Measurements from ENCODE around the gene ATG12.
"Not testable (repeated sequence)": the region's sequence is repeated elsewhere in the genome, so short reads cannot be mapped to it uniquely, and the experiment has no call there.

ATG12 gene

DNA sequence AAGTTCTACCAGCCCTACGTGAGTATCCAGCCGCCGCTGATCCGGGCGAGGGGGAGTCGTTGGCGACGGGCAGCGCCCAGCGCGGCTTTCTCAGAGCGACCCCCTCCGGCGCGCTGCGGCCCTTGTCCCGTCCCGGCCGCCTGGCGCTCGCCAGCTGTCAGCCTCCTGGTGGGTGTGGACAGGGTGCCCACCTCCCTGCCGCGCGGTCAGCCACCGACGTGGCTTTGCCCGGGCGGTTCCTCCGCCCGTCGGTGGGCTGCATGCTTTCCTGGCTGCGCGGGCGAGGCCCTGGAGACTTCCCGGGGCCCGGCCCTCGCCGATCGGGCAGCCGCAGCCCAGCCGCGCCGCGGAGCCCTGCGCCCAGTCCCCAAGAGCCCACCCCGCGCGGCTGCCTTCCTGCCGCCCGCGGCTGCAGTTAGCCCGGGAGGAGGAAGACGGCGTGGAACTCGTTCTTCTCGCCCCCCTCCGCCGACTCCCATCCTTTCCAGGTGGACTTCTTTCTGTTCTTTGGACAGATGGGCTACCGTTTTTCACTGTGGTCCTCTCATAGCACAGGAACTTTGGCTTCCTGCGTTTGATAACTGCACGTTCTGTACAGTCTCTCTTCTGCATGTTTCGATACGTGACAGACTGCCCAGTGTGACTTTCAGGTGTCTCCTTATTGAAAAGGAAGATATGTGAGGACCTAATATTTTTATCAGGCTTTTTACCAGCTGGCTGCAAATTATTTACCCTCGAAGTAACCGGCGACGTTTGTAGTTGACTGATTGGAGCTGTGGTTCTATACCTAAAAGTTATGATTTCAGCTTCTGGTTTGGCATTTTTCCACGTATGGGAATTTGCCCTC, 947 bp upstream of the ATG12 start:
- no peak for DNase-seq

DNA sequence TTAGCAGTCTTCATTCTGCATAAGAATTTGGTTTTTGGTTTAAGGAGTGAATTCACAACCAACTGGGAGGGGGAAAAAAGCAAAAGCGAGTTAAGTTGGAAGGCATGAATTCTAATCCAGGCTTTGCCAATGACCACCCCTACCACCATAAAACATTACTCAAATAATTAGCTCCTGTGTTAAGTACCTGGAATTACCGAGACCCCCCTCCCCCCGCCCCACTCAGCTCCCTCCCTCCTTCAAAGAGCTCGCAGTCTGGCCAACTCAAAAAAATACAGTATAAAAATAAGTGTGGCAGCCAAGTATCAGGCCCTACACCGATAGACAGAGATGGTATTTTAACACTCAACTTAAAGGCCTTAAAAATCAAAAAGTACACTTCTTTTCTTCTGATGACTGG, 492 bp downstream of the ATG12 start:
- DNase-seq, result no peak

- DNase-seq, result peak; percentile 45
Observed at GRCh38 chr5:115838885-115839518, 2.4 kb downstream of the ATG12 start.

DNA sequence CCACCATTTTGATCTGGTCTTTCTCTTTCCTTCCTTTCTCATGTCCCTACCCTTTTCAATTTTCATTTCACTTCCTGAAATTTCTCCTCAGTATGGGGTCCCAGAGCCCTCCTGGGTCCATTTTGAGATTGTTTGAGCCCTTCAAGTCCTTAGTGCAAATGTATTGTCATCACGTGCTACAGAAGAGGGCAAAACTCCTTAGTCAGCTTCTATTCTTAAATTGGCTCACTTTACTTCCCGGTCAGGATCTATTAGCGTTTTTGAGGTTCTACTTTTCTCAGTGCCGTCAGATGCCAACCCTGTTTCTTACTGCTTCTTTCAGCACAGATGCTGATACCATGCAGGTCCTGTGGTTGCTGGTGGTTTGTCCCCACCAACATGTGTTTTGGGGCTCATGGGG, 5.9 kb downstream of the ATG12 start:
- DNase-seq, result no peak

GRCh38 chr5:115831163-115831768, 10.1 kb downstream of the ATG12 start:
- DNase-seq, result no peak

GRCh38 chr5:115829913-115830312, 11.5 kb downstream of the ATG12 start:
- no peak for DNase-seq

DNA sequence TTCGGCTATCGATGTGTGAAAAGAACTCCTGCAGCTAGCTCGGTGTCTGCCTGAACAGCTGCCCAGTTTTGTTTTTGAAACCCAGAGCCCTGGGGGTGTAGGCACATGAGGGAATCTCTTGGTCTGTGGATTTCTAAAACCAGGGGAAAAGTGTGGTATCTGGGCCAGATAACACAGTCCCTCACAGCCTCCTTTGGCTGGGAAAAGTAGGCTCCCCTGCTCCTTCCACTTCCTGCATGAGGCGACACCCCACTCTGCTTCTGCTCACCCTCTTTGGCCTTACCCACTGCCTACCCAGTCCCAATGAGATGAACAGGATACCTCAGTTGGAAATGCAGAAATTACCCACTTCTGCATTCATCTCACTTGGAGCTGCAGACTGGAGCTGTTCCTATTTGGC, 15.4 kb downstream of the ATG12 start:
- DNase-seq, result no peak

GRCh38 chr5:115824983-115825382, 16.4 kb downstream of the ATG12 start:
- not testable (repeated sequence) for DNase-seq

DNA sequence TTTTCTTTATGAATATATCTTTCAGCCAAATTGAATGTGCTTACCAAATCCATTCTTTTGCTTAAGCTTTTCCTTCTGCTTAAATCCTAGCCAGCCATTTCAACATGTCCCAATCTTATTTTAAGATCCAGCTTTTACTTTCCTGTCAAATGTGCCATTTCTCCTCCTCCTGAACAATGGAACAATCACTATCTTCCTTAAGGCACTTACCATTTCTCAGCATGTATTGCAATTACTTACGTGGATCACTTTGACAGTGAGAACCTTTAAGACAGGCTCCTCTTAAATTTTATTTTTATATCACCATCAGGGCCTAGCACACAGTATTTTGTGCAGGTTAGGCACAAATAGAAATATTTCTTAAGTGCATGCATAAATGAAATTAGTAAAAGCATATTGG, 20.5 kb downstream of the ATG12 start:
- no peak for DNase-seq

GRCh38 chr5:115818821-115819220, 22.5 kb downstream of the ATG12 start:
- no peak for DNase-seq

DNA sequence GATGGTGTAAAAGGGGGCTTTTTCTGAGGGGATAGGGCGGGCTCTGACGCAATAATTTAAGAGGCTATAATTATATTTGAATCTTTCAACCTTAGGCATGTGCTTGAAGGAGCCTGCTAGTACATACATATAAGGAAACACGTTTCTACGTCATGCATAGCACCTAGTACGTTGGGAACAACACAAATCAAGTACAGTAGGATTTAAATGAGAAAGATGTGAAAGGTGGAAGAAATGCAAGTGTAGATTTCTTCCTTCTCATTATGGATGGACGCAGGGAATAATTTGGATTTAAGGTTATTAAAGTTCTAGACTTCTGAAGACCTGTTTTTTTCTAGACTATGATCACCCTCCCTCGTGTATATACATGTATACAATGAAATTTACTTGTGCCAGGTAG, 24.0 kb downstream of the ATG12 start:
- DNase-seq, result no peak

GRCh38 chr5:115816226-115817081, 24.9 kb downstream of the ATG12 start, which contains the start of gene CDO1:
CDO1 (minus strand) TSS chr5:115816659; CDS start chr5:115816397, 262 bp downstream.
- DNase-seq, result peak; percentile 24

DNA sequence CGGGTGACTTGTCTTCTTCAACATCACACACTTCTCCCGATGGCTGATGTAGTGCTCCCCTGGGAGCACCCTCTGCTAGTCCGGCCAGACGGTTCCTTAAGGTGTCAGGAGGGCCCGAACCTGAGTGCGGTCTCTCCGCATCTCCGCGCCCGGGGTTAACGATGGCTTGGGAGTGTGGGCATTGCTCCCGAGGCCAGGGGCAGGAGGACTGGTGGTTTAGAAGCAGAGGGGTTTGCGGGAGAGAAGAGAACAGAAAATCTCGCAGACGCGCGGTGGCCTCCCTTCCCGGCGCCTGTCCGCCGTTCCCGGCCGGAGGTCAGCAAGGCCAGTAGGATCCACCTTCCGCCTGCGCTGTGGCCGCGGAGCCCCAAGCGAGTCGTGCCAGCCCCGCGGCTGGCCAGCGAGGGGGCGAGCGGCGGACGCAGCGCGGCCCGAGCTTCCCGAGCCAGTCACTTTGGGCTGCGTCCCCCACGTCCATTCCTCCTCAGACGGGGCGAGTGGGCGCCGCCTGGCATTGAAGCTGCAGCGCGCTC, 25.6 kb downstream of the ATG12 start:
- DNase-seq, result no peak

DNA sequence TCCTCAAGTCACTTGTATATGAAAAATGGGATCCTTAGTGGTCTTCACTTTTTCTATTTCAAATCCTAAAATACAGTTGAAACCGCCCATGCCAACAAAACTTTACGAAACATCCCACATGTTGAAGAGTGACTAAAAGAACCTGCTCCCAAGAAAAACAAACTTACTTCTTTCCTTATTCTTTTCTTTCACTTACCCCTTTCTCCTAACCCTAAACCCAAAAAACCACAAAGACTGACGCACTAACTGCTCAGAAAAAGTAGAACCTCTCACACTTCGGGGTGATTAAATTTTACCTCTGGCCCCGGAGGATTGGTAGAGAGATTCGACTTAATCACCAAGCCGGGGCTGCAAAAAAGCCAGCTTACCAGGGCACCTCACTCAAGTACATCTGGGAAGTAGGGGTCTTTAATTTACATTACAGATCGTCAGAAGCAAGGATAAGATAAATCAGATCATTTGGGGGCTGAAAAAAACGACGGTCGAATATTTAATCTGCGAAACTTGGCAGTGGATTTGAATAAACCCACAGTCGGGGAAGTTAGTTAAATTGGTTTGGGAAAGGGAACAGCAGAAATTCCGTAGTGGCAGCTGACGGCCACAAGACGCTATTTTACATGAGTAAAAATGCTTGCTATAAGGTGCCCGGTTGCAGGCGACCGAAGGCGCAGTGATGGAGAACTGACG, 26.2 kb downstream of the ATG12 start:
- DNase-seq, result no peak

DNA sequence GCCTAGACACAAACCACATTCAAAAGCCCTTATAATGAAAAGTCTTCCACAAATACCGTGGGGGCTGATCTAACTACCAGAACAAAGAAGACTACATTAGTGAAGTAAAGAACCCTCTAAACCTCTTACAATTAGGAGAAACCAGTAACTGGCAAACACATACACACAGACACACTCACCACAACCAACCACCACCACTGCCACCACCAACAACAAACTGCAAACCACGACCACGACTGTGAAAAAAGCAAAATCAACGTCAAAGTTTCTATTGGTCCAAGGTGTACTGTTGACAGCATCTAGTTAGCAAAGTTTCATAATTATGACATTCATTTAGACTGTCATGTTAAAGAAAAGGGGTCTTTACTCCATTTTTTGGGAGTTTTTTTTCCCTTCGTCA, 27.6 kb downstream of the ATG12 start:
- no peak for DNase-seq

- DNase-seq, result no peak
Observed at GRCh38 chr5:115812372-115812771, 29.0 kb downstream of the ATG12 start.

- DNase-seq, result no peak
Observed at GRCh38 chr5:115811406-115811805, 30.0 kb downstream of the ATG12 start.

DNA sequence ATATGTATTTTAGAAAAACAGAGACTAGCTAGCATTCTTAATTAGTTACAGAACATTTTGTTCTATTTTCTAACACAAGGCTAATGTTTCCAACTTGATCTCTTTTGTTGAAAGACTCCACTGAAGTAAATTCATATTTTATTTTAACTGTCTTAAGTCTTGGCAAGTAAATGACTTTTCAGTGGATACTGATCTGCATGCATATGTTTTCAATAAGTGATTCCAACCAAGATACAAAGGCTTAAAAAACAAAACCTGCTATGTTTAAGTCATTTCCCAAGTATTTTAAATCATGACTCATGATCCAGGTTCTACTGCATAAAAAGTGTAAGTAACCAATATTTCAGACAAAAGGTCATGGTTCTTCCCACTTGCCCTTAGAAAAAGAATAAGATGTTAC, 30.6 kb downstream of the ATG12 start:
- no peak for DNase-seq

- DNase-seq, result no peak
Observed at GRCh38 chr5:115809946-115810345, 31.4 kb downstream of the ATG12 start.

GRCh38 chr5:115808066-115808465, 33.3 kb downstream of the ATG12 start:
- not testable (repeated sequence) for DNase-seq

- no peak for DNase-seq
Observed at GRCh38 chr5:115807654-115808052, 33.7 kb downstream of the ATG12 start.
